NCI-H748 treated with DMSO at 0.1 percent for 48 hours (cell line): Measurements from ENCODE around the gene OR52E4.
A peak's percentile ranks its signal among the peaks of the same experiment; 100 is the strongest.

Experiments used
- DNase-seq: peaks from one replicate; lab custom pipeline; 2025; lab: John Stamatoyannopoulos, UW

Gene OR52E4

GRCh38 chr11:5880329-5880728, at the start of gene OR52E4:
OR52E4 (plus strand) TSS chr11:5880629; CDS start chr11:5884293, 3,664 bp downstream.
- DNase-seq, result no peak

- DNase-seq, result no peak
Measured at GRCh38 chr11:5831196-5831829, 49.1 kb upstream of the OR52E4 start.

GRCh38 chr11:5833446-5833845, 47.0 kb upstream of the OR52E4 start:
- no peak for DNase-seq

GRCh38 chr11:5837695-5838094, 42.7 kb upstream of the OR52E4 start:
- DNase-seq, result no peak

GRCh38 chr11:5841797-5842196, 38.6 kb upstream of the OR52E4 start, which contains the start of gene OR52E6:
OR52E6 (minus strand) TSS chr11:5841897; CDS start chr11:5841897, 0 bp downstream.
- no peak for DNase-seq

- no peak for DNase-seq
Measured at GRCh38 chr11:5846701-5847100, 33.7 kb upstream of the OR52E4 start.

GRCh38 chr11:5847711-5848110, 32.7 kb upstream of the OR52E4 start:
- DNase-seq, result no peak

- no peak for DNase-seq
Measured at GRCh38 chr11:5851002-5851401, 29.4 kb upstream of the OR52E4 start.

- no peak for DNase-seq
Measured at GRCh38 chr11:5857590-5857989, 22.8 kb upstream of the OR52E4 start, which contains the start of gene OR52E8. OR52E8 (minus strand) TSS chr11:5857690; CDS start chr11:5857690, 0 bp downstream.

GRCh38 chr11:5865826-5866225, 14.6 kb upstream of the OR52E4 start:
- DNase-seq, result no peak

GRCh38 chr11:5878564-5878963, 1.9 kb upstream of the OR52E4 start:
- no peak for DNase-seq

GRCh38 chr11:5881756-5882155, 1.3 kb downstream of the OR52E4 start:
- no peak for DNase-seq

GRCh38 chr11:5887172-5887571, 6.7 kb downstream of the OR52E4 start:
- DNase-seq, result no peak

- DNase-seq, result no peak
Measured at GRCh38 chr11:5887661-5888060, 7.2 kb downstream of the OR52E4 start.

- peak; percentile 5 for DNase-seq
Measured at GRCh38 chr11:5891216-5891800, 10.9 kb downstream of the OR52E4 start.

- DNase-seq, result no peak
Measured at GRCh38 chr11:5892908-5893307, 12.5 kb downstream of the OR52E4 start, which contains the start of gene OR52E5. OR52E5 (plus strand) TSS chr11:5893208; CDS start chr11:5900777, 7,569 bp downstream.

GRCh38 chr11:5899534-5899933, 19.1 kb downstream of the OR52E4 start:
- no peak for DNase-seq

- no peak for DNase-seq
Measured at GRCh38 chr11:5910540-5910939, 30.1 kb downstream of the OR52E4 start.

- DNase-seq, result no peak
Measured at GRCh38 chr11:5922749-5923426, 42.5 kb downstream of the OR52E4 start.

GRCh38 chr11:5923427-5923776, 43.0 kb downstream of the OR52E4 start:
- DNase-seq, result no peak

- DNase-seq, result no peak
Measured at GRCh38 chr11:5923794-5924193, 43.4 kb downstream of the OR52E4 start.

- peak; percentile 90 for DNase-seq
Measured at GRCh38 chr11:5928271-5928670, 47.8 kb downstream of the OR52E4 start.

GRCh38 chr11:5928811-5929210, 48.4 kb downstream of the OR52E4 start:
- DNase-seq, result no peak
